Stimulated activated CD4-positive, alpha-beta T cell treated with anti-CD3 and anti-CD28 coated beads, Interleukin-2, amount 100 ng/mL, for 24 hours (primary cell): ENCODE measurements around the gene ELANE.
A peak's percentile ranks its signal among the peaks of the same experiment; 100 is the strongest.
"Not testable (repeated sequence)": the region's sequence is repeated elsewhere in the genome, so short reads cannot be mapped to it uniquely, and the experiment has no call there.

ENCODE experiments used
- DNase-seq, 2 donors: peaks; one replicate each; pipeline ENCODE4 v3.0.0-alpha.2; 2020

ELANE gene

DNA sequence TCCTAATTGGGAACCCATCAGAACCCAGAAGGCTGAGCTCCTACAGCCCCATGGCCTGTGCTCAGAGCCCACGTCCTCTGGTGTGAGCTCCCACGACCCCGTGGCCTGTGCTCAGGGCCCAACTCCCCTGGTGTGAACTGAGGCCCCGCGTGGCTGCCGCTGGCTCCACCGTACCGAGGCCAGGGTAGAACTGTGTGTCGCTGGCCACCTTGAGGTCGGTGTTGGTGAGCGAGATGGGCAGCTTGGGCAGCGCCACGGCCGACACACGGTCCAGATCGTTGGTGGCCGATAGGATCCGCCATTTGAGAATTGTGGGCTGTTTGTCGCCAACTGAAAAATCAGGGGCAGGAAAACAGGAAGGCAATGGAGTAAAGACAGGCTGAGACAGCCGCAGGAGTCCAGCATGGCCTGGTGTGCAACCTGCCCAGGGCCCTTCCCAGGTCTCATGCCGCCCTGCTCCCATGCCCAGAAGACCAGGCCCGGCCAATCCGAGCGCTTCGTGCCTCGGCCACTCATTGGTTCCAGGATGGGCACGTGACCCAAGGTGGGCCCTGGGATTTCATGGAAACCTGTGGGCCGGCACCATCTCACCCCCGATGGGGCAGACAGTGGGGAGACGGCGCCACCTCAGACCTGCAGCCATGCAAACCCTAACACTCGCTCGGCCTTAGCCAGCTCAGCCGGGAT lies 29.4 kb downstream of the ELANE start:
- no peak for DNase-seq

DNA sequence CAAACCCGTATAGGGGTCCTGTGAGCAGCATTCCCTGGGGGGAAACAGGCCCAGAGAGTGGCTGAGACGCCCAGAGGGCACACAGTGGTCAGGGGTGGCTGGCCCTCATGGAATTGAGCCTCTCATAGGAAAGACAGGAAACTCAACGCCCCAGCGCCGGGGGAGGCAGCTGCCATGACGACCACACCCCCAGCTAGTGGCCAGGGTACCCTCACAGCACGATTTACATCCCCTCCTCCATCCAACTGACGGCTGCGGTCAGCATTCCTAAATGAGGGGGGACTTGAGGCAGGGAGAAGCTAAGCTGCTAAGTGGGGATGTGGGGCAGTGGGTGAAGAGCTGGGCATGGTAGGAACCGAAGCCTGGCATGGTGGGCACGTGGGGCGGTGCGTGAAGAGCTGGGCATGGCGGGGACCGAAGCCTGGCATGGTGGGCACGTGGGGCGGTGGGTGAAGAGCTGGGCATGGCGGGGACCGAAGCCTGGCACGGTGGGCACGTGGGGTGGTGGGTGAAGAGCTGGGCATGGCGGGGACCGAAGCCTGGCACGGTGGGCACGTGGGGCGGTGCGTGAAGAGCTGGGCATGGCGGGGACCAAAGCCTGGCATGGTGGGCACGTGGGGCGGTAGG lies 30.9 kb downstream of the ELANE start:
- DNase-seq: no peak

DNA sequence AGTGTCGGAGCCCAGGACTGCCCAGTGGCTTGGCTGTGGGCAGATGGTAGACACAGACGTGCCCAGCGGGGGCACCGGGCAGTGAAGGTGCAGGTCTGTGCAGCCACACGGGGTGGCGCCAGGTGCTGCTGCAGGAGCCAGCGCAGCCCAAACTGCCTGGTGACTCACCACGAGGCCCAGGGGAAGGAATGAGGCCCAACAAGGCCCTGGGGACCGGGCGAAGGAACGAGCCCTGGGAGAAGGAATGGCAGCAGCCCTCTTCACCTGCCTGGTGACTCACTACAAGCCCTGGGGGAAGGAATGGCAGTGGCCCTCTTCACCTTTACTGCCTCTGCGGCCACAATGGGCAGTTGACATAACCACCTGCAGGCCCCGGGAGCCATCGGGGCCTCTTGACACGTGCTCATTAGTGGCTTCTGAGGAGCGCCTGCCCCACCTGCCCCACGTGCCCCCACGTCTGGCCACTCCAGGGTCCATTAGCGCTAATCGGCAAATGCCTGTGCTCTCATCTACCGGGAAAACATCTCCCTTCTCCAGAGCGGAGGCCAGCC lies 31.6 kb downstream of the ELANE start:
- no peak for DNase-seq

DNA sequence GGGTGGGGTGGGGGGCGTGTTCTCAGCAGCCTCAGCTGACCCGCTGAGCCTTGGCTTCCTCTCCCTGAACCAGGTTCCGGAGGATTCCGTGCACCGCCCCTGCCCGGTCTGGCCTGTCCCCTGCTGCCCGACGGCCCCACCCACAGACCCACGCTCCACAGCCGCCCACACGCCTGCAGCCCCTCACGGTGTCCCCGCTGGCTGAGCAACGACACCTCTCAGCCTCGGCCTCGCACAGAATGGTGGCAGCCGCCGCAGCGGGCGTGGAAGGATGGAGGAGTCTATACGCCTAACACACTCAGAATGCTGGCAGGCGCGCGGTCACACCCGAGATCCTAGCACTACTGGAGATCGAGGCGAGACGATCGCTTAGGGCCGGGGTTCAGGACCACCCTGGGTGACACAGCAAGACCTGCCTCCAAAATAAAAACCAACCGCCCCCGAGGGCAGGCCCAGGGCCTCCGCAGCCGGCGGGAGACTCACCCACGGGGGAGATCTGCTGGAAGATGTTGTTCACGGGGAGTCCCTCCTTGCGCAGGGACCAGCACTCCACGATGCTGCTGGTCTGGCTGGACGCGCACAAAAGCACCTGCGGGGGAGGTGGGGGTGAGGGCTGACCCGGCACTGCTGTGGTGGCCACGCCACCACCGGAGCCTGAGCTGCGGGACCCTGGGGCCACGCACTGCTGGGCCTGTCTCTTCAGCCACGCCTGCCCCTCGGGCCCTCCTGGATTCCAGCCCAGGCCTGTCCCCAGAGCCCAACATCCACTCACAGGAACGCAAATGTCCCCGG lies 32.5 kb downstream of the ELANE start:
- DNase-seq: no peak

DNA sequence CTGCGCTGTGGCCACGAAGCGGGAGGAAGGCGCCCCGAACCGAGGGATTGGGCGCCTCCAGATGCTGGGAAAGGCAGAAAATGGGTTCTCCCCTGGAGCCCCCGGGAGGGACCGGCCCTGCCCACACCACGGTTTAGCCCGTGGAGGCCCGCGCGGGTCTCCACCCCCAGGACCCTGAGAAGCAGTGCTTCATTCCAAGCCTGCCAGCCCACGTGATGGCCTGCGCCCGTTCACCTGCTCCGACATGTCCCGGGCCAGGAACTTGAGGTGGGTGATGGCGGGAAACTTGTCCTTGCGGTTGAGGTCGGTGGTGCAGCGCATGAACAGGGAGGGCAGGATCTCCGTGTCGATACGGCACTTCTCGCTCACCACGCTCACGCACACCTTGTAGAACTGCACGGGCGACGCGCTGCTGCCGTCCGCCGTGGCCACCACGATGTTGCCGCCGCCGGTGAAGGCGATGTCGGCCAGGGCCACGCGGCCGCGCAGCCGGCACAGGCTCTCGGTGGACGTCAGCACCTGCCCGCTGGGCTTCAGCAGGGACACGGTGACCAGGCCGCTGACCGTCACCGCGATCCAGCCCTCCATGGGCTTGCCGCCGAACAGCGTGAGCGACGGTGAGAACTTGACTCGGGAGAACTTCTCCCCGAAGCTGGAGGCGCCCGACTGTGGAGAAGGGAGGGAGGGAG lies 33.6 kb downstream of the ELANE start:
- DNase-seq: no peak

DNA sequence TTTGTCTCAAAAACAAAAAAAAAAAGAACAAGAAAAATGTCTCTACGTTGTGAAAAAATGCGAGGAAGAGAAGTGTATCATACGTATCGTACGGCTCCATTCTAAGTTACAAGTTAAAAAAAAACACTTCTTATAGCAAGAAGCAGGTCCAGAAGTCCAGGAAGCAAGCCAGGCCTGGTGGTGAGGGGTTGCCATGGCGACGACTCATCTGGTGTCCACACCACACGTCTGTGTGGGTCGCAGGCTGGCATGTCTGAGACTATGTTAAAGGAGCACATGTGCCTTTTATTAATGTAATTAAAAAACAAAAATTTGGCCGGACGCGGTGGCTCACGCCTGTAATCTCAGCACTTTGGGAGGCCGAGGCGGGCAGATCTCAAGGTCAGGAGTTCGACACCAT lies 35.0 kb downstream of the ELANE start:
- DNase-seq: no peak

DNA sequence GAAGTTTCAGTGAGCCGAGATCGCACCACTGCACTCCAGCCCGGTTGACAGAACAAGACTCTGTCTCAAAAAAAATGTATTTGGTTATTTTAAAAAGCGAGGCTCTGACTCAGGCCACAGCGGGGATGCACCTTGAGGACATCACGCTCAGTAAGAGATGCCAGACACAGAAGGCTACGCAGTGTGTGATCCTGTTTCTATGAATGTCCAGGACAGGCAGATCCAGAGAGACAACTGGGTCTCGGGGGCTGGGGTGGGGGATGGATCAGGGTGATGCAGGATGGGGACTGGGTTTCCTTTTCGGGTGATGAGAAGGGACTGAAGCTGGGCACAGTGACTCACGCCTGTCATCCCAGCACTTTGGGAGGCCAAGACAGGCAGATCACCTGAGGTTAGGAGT lies 35.5 kb downstream of the ELANE start:
- DNase-seq: no peak

DNA sequence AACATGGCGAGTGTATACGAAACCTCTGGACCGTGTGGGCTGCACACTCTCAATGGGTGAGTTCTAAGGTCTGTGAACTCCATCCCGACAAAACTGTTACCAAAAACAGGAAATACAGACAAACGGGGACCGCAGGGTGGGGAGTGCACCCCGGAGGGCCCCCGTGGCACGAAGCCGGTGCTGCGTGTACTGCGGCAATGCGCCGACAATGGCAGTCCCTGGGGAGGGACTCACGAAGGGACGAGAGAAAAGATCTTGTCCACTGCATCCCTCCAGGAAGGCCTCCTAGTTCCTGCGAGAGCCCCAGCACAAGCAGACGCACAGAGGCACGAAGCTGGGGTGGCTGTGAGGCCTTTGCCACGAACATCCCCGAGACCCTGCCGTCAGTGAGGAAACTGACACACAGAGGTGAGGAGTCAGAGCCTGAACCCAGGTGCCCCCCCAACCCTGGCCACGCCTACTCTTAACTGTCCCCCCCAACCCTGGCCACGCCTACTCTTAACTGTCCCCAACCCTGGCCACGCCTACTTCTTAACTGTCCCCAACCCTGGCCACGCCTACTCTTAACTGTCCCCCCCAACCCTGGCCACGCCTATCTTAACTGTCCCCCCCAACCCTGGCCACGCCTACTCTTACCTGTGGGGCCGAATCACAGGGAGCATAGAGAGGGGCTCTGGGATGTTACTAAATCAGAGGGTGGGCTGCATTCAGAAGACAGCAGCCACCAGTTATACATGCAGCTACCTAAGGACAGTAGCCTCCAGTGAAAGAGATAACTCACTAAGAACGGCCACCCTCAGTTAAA lies 36.7 kb downstream of the ELANE start:
- DNase-seq: peak in 1 of 2 donors; percentile 46

DNA sequence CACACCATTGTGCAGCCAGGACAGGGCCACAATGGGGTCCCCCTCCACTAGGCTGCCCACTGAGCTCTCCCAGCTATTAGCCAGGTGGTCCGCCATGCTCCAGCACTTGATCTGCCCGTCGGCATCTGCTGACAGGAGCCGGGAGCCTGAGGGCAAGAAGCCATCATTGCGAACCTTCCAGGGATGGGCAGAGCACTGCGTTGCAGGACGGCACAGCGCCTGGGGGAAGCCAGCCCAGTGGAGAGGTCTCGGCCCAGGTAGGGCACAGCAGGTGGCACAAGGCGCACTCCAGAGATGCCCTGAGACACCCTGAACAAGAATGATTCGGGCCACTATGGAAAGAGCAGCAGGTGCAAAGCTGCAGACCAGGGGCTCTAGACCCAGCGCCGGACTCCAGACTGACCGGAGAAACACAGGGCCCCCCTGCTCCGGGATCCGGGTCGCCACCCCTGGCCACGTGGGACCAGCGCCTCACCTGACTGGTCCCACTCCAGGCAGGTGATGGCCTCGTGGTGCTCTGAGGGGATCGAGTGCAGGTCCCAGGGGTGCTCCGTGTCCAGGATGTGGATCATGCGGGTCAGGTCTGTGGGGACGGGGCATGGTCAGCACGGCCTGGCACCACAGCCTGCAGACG lies 37.7 kb downstream of the ELANE start:
- no peak for DNase-seq

DNA sequence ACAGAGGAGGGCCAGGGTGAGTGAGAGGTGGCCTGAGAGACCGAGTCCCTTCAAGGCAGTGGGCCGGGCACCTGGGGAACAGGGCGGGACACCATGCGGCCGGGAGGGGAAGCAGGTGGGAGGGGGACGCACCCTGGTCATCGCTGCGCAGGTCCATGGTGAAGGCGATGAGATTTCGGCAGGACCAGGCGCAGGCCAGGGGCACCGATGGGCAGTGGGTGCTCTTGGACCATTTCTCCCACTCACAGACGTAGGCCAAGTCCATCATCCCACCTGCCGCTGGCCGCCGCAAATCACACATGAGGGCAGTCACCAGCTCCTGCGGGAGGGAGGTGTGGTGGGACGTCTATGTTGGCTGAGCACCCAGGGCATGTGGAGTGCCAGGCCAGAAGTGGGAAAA lies 38.7 kb downstream of the ELANE start:
- no peak for DNase-seq

DNA sequence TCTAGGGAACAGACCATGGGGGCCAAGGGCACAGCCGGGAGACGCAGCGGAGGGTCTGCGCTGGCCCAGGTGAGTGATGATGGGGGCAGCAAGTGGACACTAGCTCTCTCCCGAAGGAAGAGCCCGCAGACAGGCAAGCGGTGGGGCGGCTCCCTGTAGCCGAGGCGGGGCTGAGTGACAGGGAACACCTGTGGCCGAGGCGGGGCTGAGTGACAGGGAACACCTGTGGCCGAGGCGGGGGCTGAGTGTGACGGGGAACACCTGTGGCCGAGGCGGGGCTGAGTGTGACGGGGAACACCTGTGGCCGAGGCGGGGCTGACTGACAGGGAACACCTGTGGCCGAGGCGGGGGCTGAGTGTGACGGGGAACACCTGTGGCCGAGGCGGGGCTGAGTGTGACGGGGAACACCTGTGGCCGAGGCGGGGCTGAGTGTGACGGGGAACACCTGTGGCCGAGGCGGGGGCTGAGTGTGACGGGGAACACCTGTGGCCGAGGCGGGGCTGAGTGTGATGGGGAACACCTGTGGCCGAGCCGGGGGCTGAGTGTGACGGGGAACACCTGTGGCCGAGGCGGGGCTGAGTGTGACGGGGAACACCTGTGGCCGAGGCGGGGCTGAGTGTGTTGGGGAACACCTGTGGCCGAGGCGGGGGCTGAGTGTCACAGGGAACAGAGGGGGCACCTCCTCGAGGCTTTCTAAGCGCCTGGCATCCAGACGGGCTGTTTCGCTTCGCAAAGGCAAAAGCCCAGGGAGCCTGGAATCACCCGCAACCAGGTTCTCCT lies 39.5 kb downstream of the ELANE start:
- not testable (repeated sequence) for DNase-seq

DNA sequence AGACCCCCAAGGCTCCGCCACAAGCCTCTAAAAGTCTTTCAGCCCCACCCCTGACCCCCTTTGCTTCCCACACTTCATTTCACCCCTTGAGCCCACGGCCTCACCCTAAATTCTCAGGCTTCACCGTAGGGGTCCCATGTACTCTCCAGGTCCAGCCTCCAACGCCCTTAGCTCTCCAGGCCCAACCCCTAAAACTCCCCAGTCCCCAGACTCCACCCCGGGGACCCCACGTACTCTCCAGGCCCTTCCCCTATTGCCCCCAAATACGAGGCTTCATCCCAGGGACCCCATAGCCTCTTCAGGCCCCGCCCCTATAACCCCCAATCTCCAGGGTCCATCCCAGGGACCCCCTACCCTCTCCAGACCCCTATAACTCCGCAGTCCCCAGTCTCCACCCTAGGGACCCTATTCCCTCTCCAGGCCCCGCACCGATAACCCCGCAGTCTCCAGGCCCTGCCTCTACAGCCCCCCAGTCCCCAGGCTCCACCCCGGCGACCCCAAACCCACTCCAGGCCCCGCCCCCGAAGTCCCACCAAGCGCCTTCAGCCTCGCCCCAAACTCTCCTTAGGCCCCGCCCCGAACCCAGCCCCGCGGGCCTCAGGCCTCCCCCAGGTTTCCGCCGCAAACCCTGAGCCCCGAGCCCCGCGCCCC lies 40.3 kb downstream of the ELANE start:
- DNase-seq: no peak

DNA sequence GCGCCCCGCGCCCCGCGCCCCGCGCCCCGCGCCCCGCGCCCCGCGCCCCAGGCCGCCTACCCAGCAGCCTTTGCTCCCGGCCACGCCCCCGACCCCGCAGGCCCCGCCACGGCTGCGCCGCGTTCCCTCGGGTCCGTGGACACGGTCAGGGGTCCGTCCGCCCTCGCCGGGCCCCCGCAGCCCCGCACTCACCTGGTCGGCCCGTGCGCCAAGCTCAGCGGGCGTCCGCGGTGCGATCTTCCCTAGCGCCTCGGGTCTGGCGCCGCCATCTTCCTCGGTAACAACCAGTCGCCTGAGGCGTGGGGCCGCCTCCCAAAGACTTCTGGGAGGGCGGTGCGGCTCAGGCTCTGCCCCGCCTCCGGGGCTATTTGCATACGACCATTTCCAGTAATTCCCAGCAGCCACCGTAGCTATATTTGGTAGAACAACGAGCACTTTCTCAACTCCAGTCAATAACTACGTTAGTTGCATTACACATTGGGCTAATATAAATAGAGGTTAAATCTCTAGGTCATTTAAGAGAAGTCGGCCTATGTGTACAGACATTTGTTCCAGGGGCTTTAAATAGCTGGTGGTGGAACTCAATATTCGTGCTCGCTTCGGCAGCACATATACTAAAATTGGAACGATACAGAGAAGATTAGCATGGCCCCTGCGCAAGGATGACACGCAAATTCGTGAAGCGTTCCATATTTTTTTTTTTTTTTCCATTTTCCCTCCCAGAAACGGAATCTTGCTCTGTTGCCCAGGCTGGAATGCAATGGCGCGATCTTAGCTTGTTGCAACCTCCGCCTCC lies 41.0 kb downstream of the ELANE start, which contains the start of the genes MED16 and RNU6-9:
Gene MED16 (minus strand): TSS at position 294 of the 796 bp plus-strand sequence. CDS start 2,056 bp downstream, outside the sequence.
Gene RNU6-9 (plus strand): TSS at position 591 of the 796 bp plus-strand sequence.
- peak; percentile 89 for DNase-seq

DNA sequence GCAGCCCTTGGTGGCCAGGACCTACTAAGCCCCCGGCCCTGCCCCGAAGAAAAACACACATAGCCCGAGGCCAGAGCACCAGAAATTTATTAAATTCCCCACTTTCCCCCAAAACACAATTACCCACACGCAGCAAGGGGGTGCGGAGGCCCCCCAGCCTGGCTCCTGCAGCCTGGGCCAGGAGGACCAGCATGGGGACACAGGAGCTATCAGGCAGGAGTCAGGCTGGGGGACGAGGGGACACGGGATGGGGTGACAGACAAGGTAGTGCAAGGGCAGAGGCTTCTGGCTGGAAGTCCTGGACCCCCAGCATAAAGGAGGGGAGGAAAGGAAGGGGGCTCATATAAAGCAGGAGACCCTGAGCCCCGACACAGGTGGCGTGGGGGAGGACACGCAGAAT lies 44.3 kb downstream of the ELANE start:
- DNase-seq: no peak

DNA sequence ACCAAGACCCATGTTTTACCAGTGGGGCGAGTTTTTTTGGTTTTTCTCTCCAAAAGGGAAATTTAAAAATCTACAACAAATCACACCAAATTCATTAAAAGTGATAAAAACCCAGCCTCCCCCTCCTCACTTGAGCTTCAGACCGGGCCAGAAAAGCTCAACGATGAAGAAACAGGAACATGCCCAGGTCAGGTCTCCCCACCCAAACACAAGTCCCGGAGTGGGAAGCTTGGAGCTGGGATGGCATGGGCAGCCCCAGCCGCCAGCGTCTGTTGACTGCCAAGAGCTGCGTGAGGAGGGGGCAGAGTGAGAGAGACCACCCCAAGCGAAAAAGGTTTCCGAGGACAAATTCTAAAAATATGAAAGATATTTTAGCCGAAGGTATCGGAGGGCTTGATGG lies 44.9 kb downstream of the ELANE start:
- DNase-seq: no peak

DNA sequence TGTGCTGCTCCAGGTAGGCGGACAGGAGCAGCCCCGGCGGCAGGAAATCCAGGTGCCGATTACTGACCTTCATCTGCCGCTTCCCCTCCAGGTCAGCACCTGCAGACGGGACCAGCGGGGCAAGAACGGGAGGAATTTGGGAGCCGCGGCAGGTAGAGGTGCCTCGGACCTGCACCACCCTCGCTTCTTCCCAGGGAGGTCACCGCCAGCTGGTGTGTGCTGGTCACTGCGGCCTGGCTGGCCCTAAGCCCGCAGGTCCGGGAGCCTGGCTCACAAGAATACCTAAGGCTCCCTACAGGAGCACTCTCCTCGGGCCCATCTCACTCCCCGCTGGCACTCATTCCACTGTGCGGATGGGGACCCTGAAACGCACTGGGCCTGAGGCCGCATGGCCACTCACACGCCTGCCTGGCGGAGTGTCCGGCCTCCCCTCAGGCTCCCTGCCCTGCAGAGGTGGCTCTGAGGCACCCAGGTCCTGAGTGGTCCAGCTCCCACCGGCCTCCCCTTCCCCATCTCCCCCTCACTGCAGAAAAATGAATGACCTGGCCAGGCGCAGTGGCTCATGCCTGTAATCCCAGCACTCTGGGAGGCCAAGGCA lies 45.4 kb downstream of the ELANE start:
- DNase-seq: no peak

DNA sequence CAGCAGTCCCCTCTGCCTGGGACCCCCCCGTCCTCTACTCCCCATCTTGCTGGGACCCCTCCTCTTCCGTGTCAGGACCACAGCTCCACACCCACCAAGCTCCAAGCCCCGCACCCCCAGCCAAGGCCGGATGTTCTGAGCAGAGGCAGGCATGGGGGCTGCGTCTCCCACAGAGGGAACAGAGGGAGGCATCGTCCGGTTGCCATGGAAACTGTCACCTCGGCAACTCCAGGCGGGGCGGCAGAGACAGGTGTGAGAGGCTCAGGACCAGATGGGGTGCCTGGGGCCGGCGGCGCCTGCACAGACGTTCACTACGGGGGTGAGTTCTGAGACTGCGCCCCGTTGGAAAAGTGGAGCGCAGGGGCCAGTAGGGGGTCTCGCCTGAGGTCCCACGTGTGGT lies 46.6 kb downstream of the ELANE start:
- DNase-seq: peak in 1 of 2 donors; percentile 43

DNA sequence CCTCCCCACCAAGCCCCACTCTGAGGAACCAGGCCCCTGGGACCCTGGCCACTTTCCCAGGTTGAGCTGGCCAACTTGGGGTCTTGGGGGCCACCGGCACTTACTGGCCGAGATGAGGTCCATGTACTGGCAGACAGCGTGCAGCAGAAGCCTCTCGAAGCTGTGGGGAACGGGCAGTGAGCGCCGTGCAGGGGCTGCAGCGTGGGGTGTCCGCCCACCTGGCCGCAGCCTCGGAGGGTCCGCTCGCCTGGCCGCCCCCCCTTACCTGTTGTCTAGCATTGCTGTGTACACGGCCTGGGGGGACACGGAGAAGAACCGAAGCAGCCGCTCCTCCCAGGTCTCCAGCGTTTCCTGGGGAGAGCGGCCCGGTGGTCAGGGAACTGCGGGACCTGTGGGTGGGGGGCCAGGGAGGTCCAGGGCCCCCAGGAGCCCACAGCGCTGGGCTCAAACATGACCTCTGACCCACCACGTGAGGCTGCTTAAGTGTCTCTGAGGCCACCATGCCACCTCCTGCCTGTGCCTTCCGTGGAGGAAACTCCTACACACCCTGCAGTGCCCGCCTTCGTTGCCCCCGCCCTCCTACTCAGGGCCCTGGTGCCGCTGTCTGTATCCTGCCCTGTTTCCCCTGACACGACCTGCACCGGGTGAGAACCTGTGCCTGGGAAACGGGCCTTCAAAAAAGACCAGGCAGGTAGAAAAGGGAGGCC lies 47.4 kb downstream of the ELANE start:
- no peak for DNase-seq

DNA sequence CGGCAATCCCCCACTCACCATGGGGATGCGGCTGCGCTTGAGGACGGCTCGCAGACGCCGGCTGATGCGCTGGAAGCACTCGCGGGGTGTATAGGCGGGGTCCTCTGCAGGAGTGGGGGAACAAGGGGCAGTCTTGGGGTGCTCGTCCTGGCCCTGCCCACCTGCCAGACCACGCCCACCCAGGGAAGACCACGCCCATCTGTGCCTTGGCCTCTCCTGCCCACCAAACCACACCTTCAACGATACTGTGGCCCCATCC lies 47.9 kb downstream of the ELANE start:
- no peak for DNase-seq
